NCI-H69 (cell line): Measurements from ENCODE around the gene HAUS6.
"Not testable (repeated sequence)": the region's sequence is repeated elsewhere in the genome, so short reads cannot be mapped to it uniquely, and the experiment has no call there.

Source experiments
- DNase-seq: peaks from one replicate; lab custom pipeline; 2025; lab: John Stamatoyannopoulos, UW

HAUS6 gene

DNA sequence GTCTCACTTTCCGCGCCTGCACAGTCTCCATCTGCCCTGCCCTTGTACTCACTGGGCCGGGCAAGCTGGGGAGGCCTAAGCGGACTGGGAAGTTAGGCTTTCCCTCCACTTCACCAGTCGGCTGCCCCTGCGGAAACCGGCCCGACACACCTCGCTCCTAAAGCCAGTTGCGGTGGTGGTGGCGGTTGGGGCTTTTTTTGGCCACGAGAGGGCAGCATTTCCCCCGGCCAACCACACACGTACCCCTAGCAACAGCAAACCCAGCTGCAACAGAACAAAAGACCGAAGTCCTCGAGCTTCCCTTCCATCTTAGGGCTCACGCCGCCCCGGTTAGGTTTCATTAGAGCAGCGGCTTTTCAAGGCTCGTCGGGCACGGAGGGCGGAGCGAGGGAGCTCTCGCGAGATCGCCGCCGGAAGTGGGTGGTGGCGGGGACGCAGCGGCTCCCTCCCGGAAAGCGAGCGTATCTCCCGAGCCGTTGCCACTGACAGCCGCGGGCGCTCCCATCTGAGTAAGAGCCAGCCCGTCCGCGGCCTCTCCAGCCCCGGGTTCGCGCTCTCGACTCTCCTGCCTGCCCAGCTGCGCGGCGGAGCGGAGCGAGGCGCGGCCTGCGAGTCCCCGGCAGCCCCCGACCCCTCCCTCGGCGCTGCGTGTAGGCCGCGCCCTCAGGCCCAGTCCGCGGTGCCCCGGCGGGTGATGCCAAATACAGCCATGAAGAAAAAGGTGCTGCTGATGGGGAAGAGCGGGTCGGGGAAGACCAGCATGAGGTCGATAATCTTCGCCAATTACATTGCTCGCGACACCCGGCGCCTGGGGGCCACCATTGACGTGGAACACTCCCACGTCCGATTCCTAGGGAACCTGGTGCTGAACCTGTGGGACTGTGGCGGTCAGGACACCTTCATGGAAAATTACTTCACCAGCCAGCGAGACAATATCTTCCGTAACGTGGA is 53.5 kb downstream of the HAUS6 start, which contains the start of gene RRAGA:
RRAGA (plus strand) TSS at position 462 of the 951 bp plus-strand sequence; CDS start at position 695, 233 bp downstream.
- peak; percentile 99 for DNase-seq

GRCh38 chr9:19036611-19037010 is 66.1 kb downstream of the HAUS6 start:
- peak; percentile 10 for DNase-seq

DNA sequence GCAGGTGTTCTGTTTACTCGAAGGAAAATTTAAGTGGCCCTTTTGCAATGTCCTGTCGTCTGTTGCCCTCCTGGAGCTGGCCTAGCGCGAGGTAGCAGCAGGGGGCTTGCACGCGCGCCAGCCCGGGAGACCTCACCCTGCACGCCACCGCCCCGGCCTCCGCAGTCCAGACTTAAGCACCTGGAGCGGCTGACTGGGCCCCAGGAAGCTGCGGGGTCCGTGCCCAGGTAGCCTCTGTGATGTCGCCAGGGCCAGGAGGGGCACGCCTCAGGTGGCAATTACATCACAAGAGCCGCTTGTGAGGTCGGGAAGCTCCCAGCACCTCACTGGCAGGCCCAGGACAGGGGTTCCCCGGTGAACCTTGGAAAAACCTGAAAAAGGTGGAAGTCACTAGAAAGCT is 69.7 kb downstream of the HAUS6 start, which contains the start of gene SAXO1:
SAXO1 (minus strand) TSS at position 195 of the 400 bp plus-strand sequence. CDS start 301 bp downstream, outside the sequence.
- no peak for DNase-seq

DNA sequence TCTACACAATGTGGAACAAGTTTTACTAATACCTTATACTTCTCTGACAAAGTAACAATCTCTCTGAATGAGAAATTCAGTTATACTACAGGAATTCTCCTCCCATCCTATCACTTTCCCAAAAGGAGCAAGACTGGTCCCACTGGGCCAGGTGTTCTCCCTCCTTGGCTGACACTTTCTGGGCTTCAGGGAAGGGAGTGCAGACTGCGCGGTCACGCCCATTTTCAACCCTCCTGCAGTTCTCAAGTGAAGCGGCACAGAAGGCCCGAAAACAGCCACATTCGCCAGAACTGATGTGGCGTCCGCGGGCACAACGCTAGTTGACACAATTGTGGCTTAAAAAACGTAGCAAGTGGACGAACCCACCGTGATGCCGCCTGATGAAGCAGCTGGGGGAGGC is 70.3 kb downstream of the HAUS6 start:
- peak; percentile 89 for DNase-seq

GRCh38 chr9:19030899-19031298 is 71.8 kb downstream of the HAUS6 start:
- DNase-seq, result peak; percentile 37

- DNase-seq, result peak; percentile 84
Observed at GRCh38 chr9:19028835-19029451, 73.8 kb downstream of the HAUS6 start.

DNA sequence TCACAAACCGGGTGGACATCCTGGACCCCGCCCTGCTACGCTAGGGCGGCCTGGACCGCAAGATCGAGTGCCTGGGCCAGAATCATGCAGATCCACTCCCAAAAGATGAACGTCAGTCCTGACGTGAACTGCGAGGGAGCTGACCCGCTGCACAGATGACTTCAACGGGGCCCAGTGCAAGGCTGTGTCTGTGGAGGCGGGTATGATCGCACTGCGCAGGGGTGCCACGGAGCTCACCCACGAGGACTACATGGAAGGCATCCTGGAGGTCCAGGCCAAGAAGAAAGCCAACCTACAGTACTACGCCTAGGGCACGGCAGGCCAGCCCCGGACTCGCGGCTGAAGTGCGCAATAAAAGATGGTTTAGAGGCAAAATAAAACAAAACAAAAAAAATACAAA is 74.9 kb downstream of the HAUS6 start:
- no peak for DNase-seq

- no peak for DNase-seq
Observed at GRCh38 chr9:19026375-19026774, 76.3 kb downstream of the HAUS6 start.

DNA sequence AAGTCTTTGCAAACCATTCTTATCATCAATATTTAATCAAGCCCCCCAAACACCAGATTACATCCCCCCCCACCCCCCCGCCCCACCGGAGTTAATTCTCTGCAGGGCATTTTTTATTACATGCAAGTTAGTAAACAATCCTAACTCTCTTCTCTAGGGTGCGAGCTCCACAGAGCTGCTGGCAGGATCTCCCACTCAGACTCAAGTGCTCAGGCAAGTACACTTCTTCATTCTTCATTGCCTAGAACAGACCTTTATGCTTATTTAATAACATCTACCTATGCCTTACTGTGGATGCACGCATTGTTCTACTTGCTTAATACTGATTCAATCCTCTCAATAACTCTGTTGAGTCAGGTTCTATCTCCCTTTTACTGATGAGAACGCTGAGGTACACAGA is 79.6 kb downstream of the HAUS6 start:
- no peak for DNase-seq

DNA sequence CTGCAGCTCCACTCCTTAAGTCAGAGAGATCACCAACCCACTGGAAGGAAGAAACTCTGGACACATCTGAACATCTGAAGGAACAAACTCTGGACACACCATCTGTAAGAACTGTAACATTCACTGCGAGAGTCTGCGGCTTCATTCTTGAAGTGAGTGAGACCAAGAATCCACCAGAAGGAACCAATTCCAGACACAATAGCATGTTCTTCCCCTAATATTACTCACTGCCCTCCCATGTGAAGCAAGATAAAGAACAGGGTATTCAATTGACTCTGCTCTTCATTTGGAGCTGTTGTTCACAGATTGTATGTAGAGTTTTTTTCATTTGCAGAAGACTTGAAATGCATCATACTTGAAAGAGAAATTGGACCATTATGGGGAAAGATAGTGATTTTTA is 80.5 kb downstream of the HAUS6 start:
- no peak for DNase-seq

GRCh38 chr9:19021649-19022048 is 81.1 kb downstream of the HAUS6 start:
- not testable (repeated sequence) for DNase-seq

- DNase-seq, result no peak
Observed at GRCh38 chr9:19020886-19021455, 81.7 kb downstream of the HAUS6 start.

- DNase-seq, result no peak
Observed at GRCh38 chr9:19018201-19018600, 84.5 kb downstream of the HAUS6 start.

GRCh38 chr9:19009391-19009965 is 93.2 kb downstream of the HAUS6 start:
- DNase-seq, result no peak
